Transverse colon (tissue), 3 donors: ENCODE measurements around the gene LEKR1.

Experiments
- CTCF ChIP-seq, 5 experiments: fragments of 200-600 bp in 3 of 5; fragments of 450-650 bp in 2 of 5; sonication (generic) in 3 of 5; IDR thresholded peaks; 1 replicate in 2 of 5; 2 replicates in 3 of 5; pipeline ENCODE4 v1.5.1; 2016 to 2017; ENCODE audit warnings: antibody characterized with exemption in 5 of 5, inconsistent platforms in 3 of 5, mild to moderate bottlenecking in 2 of 5, moderate library complexity in 1 of 5
- EP300 ChIP-seq: sonication (generic); formaldehyde crosslinking; IDR thresholded peaks from one replicate; pipeline ENCODE4 v1.6.1; 2017; ENCODE audit warnings: antibody characterized with exemption, low read depth
- POLR2A ChIP-seq: fragments of 450-650 bp; IDR thresholded peaks from one replicate; pipeline ENCODE4 v1.6.1; 2016; ENCODE audit warnings: antibody characterized with exemption, mild to moderate bottlenecking, moderate library complexity

- no peak for TF ChIP-seq CTCF (IDR thresholded peaks at IDR 0.05)
- no peak for TF ChIP-seq POLR2A
- no peak for TF ChIP-seq EP300
Observed at GRCh38 chr3:156987946-156988345, 161.8 kb downstream of the LEKR1 start.
